Nephron progenitor cell (in vitro differentiated cells): ENCODE results near the gene LMX1B.

Experiments used
- DNase-seq: peaks from one replicate; pipeline ENCODE4 v3.0.0; 2021
- H3K27ac Mint-ChIP-seq: 2 replicates; pipeline ENCODE4 v1.8.0; 2021; ENCODE audit warnings: mild to moderate bottlenecking, moderate library complexity, mixed read lengths
- H3K27me3 Mint-ChIP-seq: 2 replicates; pipeline ENCODE4 v1.8.0; 2021; ENCODE audit warnings: mild to moderate bottlenecking, low read depth, mixed read lengths; ENCODE audit not compliant: poor library complexity
- H3K36me3 Mint-ChIP-seq: 2 replicates; pipeline ENCODE4 v1.8.0; 2021; ENCODE audit warnings: low read depth, mixed read lengths
- H3K4me1 Mint-ChIP-seq: 2 replicates; pipeline ENCODE4 v1.8.0; 2021; ENCODE audit warnings: mixed read lengths
- H3K4me3 Mint-ChIP-seq: 2 replicates; pipeline ENCODE4 v1.8.0; 2021; ENCODE audit warnings: mild to moderate bottlenecking, moderate library complexity, mixed read lengths
- H3K9me3 Mint-ChIP-seq: 2 replicates; pipeline ENCODE4 v1.8.0; 2021; ENCODE audit warnings: mild to moderate bottlenecking, moderate library complexity, mixed read lengths
- TF ChIP-seq, protein P1 (sequence below): fragments of 200-600 bp; sonication (generic); IDR thresholded peaks from 2 replicates; pipeline ENCODE4 v1.5.0; 2021; ENCODE audit warnings: antibody characterized with exemption

LMX1B gene

DNA sequence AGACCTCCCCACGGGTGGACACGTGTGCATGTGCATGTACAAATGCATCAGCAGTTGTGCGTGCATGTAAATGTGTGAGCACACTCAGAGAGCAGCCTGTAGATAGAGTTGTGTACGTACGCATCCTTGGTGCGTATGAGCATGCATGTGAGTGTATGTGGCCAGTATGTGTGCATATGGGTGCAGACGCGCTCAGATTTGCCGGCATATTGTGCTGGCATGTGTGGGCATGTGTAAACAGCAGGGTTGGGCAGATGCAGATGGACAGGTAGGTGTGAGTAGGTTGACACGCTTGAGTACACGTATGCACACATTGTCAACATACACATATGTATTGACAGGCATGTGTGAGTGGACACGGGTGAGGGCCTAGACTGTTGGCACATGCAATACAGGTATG lies 56.5 kb downstream of the LMX1B start:
- Mint-ChIP-seq H3K4me3 (no peak overlapping the region), H3K4me1 (peaks cover 39% of the 10 kb centered on the region), H3K27ac (no peak overlapping the region), H3K9me3 (no peaks in the 10 kb centered on the region), H3K36me3 (no peaks in the 10 kb centered on the region), H3K27me3 (peaks cover 28% of the 10 kb centered on the region)
- no peak for DNase-seq
- TF ChIP-seq, protein P1, sequence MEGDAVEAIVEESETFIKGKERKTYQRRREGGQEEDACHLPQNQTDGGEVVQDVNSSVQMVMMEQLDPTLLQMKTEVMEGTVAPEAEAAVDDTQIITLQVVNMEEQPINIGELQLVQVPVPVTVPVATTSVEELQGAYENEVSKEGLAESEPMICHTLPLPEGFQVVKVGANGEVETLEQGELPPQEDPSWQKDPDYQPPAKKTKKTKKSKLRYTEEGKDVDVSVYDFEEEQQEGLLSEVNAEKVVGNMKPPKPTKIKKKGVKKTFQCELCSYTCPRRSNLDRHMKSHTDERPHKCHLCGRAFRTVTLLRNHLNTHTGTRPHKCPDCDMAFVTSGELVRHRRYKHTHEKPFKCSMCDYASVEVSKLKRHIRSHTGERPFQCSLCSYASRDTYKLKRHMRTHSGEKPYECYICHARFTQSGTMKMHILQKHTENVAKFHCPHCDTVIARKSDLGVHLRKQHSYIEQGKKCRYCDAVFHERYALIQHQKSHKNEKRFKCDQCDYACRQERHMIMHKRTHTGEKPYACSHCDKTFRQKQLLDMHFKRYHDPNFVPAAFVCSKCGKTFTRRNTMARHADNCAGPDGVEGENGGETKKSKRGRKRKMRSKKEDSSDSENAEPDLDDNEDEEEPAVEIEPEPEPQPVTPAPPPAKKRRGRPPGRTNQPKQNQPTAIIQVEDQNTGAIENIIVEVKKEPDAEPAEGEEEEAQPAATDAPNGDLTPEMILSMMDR = no peak

DNA sequence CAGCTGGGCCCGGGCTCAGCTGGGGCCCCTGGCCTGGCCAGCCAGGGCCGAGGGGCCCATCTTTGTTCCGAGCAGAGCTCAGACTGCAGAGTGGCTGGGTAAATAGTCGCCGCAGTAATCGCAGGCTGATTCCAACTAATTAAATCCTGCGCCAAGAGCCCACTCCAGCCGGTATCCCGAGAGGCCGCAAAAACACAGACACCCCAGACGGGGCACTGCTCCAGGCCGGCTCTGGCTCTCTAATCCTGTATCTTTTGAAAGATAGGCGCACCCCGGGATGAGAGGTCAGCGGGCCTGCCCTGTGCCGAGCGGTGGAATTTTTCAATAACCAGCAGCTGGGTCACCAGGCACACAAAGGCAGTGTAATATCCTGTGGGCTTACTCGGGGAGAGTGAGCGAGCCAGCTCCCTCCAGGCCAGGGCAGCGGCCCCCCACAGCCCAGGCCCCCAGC lies 57.7 kb downstream of the LMX1B start:
- TF ChIP-seq, protein P1 = no peak
- Mint-ChIP-seq H3K27me3 (peaks cover 35% of the 10 kb centered on the region), H3K27ac (no peak overlapping the region), H3K4me3 (no peak overlapping the region), H3K4me1 (peaks cover 34% of the 10 kb centered on the region), H3K36me3 (no peaks in the 10 kb centered on the region), H3K9me3 (no peaks in the 10 kb centered on the region)
- peak; percentile 48 for DNase-seq

DNA sequence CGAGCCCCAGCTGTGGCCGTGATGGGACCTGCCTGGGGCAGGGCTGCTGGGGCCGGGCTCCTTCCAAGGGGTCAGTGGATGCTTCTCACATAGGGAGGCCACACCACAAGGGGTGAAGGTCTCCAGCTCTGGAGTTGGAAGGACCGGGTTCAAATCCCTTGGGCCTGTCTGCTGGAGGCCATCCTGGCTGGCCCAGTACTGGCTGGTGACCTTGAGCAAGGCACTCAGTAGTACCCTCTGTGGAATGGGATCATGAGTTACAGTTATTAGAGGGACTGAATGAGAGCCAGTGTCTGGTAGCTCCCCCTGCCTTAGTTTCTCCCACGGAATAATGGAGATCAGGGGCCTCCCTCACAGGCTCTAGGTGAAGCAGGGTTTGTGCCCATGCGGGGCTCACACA lies 58.3 kb downstream of the LMX1B start:
- TF ChIP-seq, protein P1 = no peak
- H3K9me3 Mint-ChIP-seq = no peaks in the 10 kb centered on the region
- no peak overlapping the region for H3K4me3 Mint-ChIP-seq
- DNase-seq = no peak
- H3K27ac Mint-ChIP-seq = no peak overlapping the region
- peaks cover 36% of the 10 kb centered on the region for H3K4me1 Mint-ChIP-seq
- H3K27me3 Mint-ChIP-seq = peaks cover 38% of the 10 kb centered on the region
- no peaks in the 10 kb centered on the region for H3K36me3 Mint-ChIP-seq

DNA sequence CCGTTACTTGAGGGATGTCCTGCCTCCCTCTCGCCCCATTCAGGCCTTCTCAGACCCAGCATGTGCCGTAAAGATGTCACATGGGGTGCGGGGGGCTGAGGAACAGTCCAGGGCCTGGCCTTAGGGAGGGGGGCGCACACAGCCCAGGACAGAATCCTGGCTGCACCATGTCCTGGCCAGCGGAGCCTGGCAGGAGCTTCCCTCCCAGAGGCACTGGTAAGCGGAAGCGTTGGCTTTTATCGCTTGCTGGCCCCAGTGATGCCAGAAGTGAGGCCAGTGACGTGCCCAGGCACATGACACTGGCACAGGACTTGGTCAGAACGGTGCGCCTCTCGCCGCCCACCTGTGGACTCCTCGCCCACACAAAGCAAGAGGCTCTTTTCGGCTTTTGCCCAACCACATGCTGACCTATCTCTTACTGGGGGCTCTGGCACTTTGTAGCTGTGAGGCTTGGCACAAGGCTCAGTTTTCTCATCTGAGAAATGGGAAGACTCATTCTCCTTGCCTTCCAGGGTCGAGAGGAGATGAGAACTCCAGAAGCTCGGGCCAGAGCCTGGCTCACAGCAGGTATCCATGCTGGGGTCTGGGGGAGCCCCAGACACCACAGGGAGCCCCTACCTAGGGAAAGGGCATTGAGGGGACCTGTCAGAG lies 59.0 kb downstream of the LMX1B start:
- peaks cover 44% of the 10 kb centered on the region for H3K4me1 Mint-ChIP-seq
- TF ChIP-seq, protein P1 = no peak
- H3K27ac Mint-ChIP-seq = no peak overlapping the region
- H3K9me3 Mint-ChIP-seq = no peaks in the 10 kb centered on the region
- H3K4me3 Mint-ChIP-seq = no peak overlapping the region
- H3K27me3 Mint-ChIP-seq = peaks cover 45% of the 10 kb centered on the region
- no peak for DNase-seq
- H3K36me3 Mint-ChIP-seq = no peaks in the 10 kb centered on the region

DNA sequence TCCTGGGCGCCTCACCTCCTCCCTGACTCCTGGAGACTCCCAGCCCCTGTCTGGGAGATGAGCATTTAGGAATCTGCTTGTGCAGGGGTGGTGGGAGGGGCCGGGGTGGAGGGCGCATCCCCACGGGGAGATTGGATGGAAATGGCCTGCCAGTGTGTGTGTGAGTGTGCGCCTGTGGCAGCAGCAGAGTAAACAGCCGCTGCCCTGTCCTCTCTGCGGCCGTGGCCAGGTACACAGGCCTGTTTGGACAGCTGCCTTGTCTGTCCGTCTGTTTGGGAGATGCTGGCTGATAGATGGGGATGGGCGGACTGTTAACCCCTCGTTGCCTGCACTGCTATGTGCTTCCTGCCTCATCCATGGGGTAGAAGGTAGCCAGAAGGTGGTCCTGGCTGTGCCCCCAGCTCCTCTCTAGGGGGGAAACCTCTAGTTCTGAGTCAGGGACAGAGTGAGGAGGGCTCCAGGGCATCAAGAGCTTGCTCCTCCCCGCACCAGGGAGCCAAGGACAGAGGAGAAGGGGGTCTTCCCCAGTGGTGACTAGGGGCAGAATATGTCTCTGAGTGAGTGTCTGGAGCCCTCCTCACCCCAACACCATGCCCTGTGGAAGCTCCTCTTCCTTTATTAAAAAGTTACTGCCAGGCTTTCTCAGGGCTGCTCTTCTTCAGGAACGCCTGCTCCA lies 60.1 kb downstream of the LMX1B start:
- Mint-ChIP-seq H3K9me3 (no peaks in the 10 kb centered on the region), H3K4me1 (peaks cover 46% of the 10 kb centered on the region), H3K36me3 (no peaks in the 10 kb centered on the region), H3K27me3 (peaks cover 56% of the 10 kb centered on the region), H3K27ac (no peak overlapping the region), H3K4me3 (no peak overlapping the region)
- TF ChIP-seq, protein P1 = no peak
- peak; percentile 76 for DNase-seq
